Measurements from ENCODE around the gene GPR107. TPM values are rescaled to one million over a fixed set of nuclear protein-coding genes. Genes with fewer than 3 reads are reported as not detected.

Gene GPR107
- total RNA-seq, 1 donor from 2014 or later: 25.5 TPM

DNA sequence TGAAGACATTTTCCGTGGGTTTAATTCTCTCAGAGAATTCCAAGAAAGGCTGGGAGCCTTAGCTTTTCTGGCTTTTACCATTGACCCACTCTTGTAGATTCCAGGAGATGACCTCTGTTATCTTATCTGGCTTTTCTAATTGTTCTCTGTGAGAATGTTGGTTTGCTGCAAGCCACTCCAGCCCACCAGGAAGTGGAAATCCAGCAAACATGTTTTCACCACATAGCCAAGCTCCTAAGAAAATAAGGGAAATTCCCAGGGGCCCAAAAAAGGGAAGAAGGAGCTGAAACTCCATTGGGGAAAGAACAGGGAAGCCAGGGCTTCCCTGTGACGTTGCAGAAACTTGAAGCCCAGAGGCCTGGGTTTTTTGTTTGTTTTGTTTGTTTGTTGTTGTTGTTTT, 19.7 kb downstream of the GPR107 start:
- no peak overlapping the region for H3K27ac ChIP-seq
- intact Hi-C loops (cut with DNase I): no loop called here

DNA sequence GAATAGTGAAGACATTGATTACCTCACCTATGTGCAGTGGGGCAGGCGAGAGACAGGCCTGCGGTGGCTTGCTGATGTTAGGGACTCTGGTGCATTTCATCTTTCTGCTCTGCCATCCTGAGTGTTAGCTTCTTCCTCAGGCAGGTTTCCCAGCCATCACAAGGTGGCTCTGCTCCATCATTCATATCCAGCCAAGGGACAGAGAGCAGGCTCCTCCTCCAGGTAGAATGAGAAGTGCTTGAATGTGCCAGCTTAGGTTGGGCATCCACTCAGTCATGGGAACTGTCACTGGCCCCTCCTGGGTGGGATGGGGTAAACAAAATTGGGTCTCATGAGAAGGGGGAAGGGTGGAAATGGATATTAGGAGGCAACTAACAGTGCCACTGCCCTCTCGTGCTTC, 24.8 kb downstream of the GPR107 start:
- Histone ChIP-seq H3K27me3 (no peaks in the 10 kb centered on the region), H3K36me3 (peaks cover 0 to 54% of the 10 kb centered on the region in 2 donors), H3K9me3 (no peaks in the 10 kb centered on the region), H3K4me1 (peaks cover 13% of the 10 kb centered on the region), H3K4me3 (no peak overlapping the region), H3K27ac (no peak overlapping the region)
- DNase-seq (ENCODE audit: extremely low spot score in 2 of 2): no peak
- intact Hi-C loops (cut with DNase I): no loop called here
- TF ChIP-seq POLR2AphosphoS5 (IDR thresholded peaks at IDR 0.05; ENCODE audit: insufficient read depth in 1 of 2, low read depth in 1 of 2) (no peak), POLR2A (IDR thresholded peaks at IDR 0.05) (no peak)
- TF ChIP-seq, protein P1, sequence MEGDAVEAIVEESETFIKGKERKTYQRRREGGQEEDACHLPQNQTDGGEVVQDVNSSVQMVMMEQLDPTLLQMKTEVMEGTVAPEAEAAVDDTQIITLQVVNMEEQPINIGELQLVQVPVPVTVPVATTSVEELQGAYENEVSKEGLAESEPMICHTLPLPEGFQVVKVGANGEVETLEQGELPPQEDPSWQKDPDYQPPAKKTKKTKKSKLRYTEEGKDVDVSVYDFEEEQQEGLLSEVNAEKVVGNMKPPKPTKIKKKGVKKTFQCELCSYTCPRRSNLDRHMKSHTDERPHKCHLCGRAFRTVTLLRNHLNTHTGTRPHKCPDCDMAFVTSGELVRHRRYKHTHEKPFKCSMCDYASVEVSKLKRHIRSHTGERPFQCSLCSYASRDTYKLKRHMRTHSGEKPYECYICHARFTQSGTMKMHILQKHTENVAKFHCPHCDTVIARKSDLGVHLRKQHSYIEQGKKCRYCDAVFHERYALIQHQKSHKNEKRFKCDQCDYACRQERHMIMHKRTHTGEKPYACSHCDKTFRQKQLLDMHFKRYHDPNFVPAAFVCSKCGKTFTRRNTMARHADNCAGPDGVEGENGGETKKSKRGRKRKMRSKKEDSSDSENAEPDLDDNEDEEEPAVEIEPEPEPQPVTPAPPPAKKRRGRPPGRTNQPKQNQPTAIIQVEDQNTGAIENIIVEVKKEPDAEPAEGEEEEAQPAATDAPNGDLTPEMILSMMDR (IDR thresholded peaks at IDR 0.05): no peak

More for the DNA sequence above, 19.7 kb downstream of the GPR107 start:
- TF ChIP-seq POLR2AphosphoS5 (IDR thresholded peaks at IDR 0.05; ENCODE audit: insufficient read depth in 1 of 2, low read depth in 1 of 2) (no peak), POLR2A (IDR thresholded peaks at IDR 0.05) (no peak)
- TF ChIP-seq, protein P1 (IDR thresholded peaks at IDR 0.05): no peak
- Histone ChIP-seq H3K4me1 (peaks cover 35% of the 10 kb centered on the region), H3K4me3 (no peak overlapping the region), H3K36me3 (peaks cover 0 to 23% of the 10 kb centered on the region in 2 donors), H3K9me3 (no peaks in the 10 kb centered on the region), H3K27me3 (no peaks in the 10 kb centered on the region)
- no peak for DNase-seq (ENCODE audit: extremely low spot score in 2 of 2)

DNA sequence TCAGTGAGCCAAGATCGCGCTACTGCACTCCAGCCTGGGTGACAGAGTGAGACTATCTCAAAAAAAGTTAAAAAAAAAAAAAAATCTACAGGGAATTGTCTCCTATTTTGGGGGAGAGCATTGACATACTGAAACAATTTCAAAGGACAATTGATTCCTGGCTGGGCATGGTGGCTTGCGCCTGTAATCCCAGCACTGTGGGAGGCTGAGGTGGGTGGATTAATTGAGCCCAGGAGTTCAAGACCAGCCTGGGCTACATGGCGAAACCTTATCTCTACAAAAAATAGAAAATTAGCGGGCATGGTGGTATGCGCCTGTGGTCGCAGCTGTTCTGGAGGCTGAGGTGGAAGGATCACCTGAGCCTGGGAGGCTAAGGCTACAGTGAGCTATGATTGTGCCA, 30.6 kb downstream of the GPR107 start:
- Histone ChIP-seq H3K27me3 (no peaks in the 10 kb centered on the region), H3K4me3 (no peak overlapping the region), H3K9me3 (no peaks in the 10 kb centered on the region), H3K4me1 (no peaks in the 10 kb centered on the region), H3K36me3 (peaks cover 0 to 58% of the 10 kb centered on the region in 2 donors), H3K27ac (no peak overlapping the region)
- intact Hi-C loops (cut with DNase I): no loop called here
- TF ChIP-seq, protein P1 (IDR thresholded peaks at IDR 0.05): no peak
- TF ChIP-seq POLR2AphosphoS5 (IDR thresholded peaks at IDR 0.05; ENCODE audit: insufficient read depth in 1 of 2, low read depth in 1 of 2): no peak
- no peak for DNase-seq (ENCODE audit: extremely low spot score in 2 of 2)

DNA sequence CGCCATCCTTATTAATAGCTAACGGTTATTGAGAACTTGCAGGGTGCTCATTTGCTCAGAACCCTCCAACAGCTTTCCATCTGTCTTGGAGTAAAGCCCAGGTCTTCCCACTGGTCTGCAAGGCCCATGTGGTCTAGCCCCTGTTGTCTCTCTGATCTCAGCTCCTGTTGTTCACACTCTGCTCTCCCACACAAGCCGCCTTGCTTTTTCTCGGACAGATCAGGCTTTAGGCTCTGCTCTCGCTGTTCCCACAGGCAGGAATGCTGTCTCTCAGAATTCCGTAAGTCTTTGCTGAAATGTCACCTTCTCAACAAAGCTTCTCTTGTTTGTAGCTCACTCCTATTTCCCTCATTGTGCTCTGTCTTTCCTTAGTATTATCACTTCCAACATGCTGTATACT, 34.3 kb downstream of the GPR107 start:
- DNase-seq (ENCODE audit: extremely low spot score in 2 of 2): no peak
- TF ChIP-seq, protein P1 (IDR thresholded peaks at IDR 0.05): no peak
- TF ChIP-seq POLR2AphosphoS5 (IDR thresholded peaks at IDR 0.05; ENCODE audit: insufficient read depth in 1 of 2, low read depth in 1 of 2): no peak
- no peak for TF ChIP-seq POLR2A (IDR thresholded peaks at IDR 0.05)
- intact Hi-C loops (cut with DNase I): no loop called here
- Histone ChIP-seq H3K4me3 (no peak overlapping the region), H3K27me3 (no peaks in the 10 kb centered on the region), H3K36me3 (peaks cover 0 to 64% of the 10 kb centered on the region in 2 donors), H3K4me1 (no peaks in the 10 kb centered on the region), H3K27ac (no peak overlapping the region), H3K9me3 (no peaks in the 10 kb centered on the region)

DNA sequence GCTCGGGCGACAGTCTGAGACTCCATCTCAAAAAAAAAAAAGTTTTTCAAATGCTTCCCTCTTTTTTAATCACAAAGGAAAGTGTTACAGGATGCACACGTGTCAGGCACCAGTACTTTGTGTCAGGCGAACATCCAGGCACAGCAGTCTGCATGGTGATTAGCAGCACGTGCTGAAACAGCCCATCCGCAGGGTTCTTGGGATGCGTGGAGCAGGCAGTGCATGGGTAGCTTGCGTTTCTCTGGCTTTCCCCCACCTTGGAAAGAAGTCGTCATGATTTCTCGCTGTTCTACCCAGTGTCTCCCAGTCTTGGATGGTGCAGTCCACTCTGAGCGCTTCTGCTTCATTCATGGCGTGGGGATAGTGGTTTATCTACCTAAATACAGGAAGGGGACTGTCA, 35.4 kb downstream of the GPR107 start:
- TF ChIP-seq POLR2AphosphoS5 (IDR thresholded peaks at IDR 0.05; ENCODE audit: insufficient read depth in 1 of 2, low read depth in 1 of 2): no peak
- no peak for TF ChIP-seq POLR2A (IDR thresholded peaks at IDR 0.05)
- TF ChIP-seq, protein P1 (IDR thresholded peaks at IDR 0.05): no peak
- H3K4me3 ChIP-seq: no peak overlapping the region

More for the DNA sequence above, 35.4 kb downstream of the GPR107 start:
- DNase-seq (ENCODE audit: extremely low spot score in 2 of 2): no peak
- no peak overlapping the region for H3K27ac ChIP-seq
- no peaks in the 10 kb centered on the region for H3K9me3 ChIP-seq
- intact Hi-C loops (cut with DNase I): no loop called here
- H3K27me3 ChIP-seq: no peaks in the 10 kb centered on the region
- H3K4me1 ChIP-seq: no peaks in the 10 kb centered on the region
- H3K36me3 ChIP-seq: peaks cover 0 to 64% of the 10 kb centered on the region in 2 donors
